Adrenal gland (tissue), 12 donors: ENCODE measurements around the gene CYB561D2. TPM values are rescaled to one million over a fixed set of nuclear protein-coding genes. Genes with fewer than 3 reads are reported as not detected.

Experiments used
- DNase-seq, 7 donors: peaks; one replicate each; pipeline ENCODE4 v3.0.0-alpha.2; 2019 to 2020
- H3K27ac ChIP-seq, 5 donors: fragments of 200-600 bp; sonication (generic) in 4 of 5; 1 replicate in 3 of 5; 2 replicates in 2 of 5; pipeline versions ENCODE4 v1.5.1 to v1.8.0; 2016 to 2020; ENCODE audit warnings: mild to moderate bottlenecking in 1 of 5
- H3K27me3 ChIP-seq: fragments of 200-600 bp; 2 replicates; pipeline ENCODE4 v1.8.0; 2021
- H3K36me3 ChIP-seq, 2 donors: fragments of 200-600 bp; replicated peaks in 1 of 2; 1 replicate in 1 of 2; 2 replicates in 1 of 2; pipeline versions ENCODE4 v1.5.1 to v1.8.0; 2018 to 2022
- H3K4me1 ChIP-seq, 2 donors: fragments of 200-600 bp; replicated peaks in 1 of 2; 1 replicate in 1 of 2; 2 replicates in 1 of 2; pipeline versions ENCODE4 v1.5.1 to v1.8.0; 2018 to 2021
- H3K4me3 ChIP-seq, 4 donors: fragments of 200-600 bp; sonication (generic) in 3 of 4; one replicate each; pipeline ENCODE4 v1.5.1; 2016 to 2018
- H3K9me3 ChIP-seq, 3 donors: fragments of 200-600 bp; sonication (generic) in 1 of 3; replicated peaks in 1 of 3; 1 replicate in 2 of 3; 2 replicates in 1 of 3; pipeline versions ENCODE4 v1.5.1 to v1.8.0; 2016 to 2021
- CTCF ChIP-seq, 6 experiments: fragments of 450-650 bp in 4 of 6; fragments of 200-600 bp in 2 of 6; sonication (generic) in 1 of 6; IDR thresholded peaks; 1 replicate in 5 of 6; 2 replicates in 1 of 6; pipeline versions ENCODE4 v1.5.1 to v1.8.0; 2016 to 2021; ENCODE audit warnings: antibody characterized with exemption in 6 of 6, mild to moderate bottlenecking in 2 of 6, moderate library complexity in 1 of 6
- POLR2A ChIP-seq, 2 donors: fragments of 450-650 bp; IDR thresholded peaks; one replicate each; pipeline ENCODE4 v1.6.1; 2017; ENCODE audit warnings: antibody characterized with exemption in 2 of 2, mild to moderate bottlenecking in 2 of 2, moderate library complexity in 1 of 2
- WGBS, 4 donors: extraction: QIAGEN DNeasy Blood & Tissue Kit in 2 of 4; methylation state at CpG; one replicate each; pipeline versions ENCODE4 v1.1.5 to v1.1.7; 2013 to 2017; 5-methylcytosine and 5-hydroxymethylcytosine counted together
- intact Hi-C, 2 donors: fragments of 100-400 bp; cut with DNase I; formaldehyde crosslinking; loops; one replicate each; pipeline versions ENCODE4 v1.14.1 to v1.15.0; 2022 to 2023
- polyA plus RNA-seq, 3 donors: library from polyadenylated mRNA; stranded (reverse); fragments of 200-250 nt in 2 of 3; fragments of 350-450 nt in 1 of 3; fragmentation: Illumina TruSeq in 1 of 3; extraction: RNeasy Lipid Tissue Mini Kit (QIAGEN cat#74804) in 1 of 3; gene quantifications; one replicate each; pipeline ENCODE4 v1.2.3, GENCODE V29; 2013 to 2014
- total RNA-seq, 9 donors: library from RNA; depleted of rRNA in 4 of 9; stranded (reverse); fragments of >200 nt in 4 of 9; fragments of 120-200 nt in 1 of 9; fragmentation: NEBNext Ultra II Directional in 1 of 9; extraction: Animal tissue kit (Norgen Biotek cat#: 25700) in 1 of 9; gene quantifications; one replicate each; pipeline versions ENCODE4 v1.1.0 to v1.2.4, GENCODE V29; 2013 to 2023
- donor health status: healthy with polysubstance abuse.
- donor health status: Bipolar disorder and iron deficiency.
- donor health status: DM: yes; HTN: yes; CAD: no.
- donor health status: DM: no; HTN: no; CAD: no.
- donor health status: DM: no; HTN: no; CAD: no.
- donor health status: DM: yes; HTN: yes; CAD: no.

The CYB561D2 gene
- total and polyA plus RNA-seq, 12 donors = 13.7 to 39.9 (median 27.1) TPM

DNA sequence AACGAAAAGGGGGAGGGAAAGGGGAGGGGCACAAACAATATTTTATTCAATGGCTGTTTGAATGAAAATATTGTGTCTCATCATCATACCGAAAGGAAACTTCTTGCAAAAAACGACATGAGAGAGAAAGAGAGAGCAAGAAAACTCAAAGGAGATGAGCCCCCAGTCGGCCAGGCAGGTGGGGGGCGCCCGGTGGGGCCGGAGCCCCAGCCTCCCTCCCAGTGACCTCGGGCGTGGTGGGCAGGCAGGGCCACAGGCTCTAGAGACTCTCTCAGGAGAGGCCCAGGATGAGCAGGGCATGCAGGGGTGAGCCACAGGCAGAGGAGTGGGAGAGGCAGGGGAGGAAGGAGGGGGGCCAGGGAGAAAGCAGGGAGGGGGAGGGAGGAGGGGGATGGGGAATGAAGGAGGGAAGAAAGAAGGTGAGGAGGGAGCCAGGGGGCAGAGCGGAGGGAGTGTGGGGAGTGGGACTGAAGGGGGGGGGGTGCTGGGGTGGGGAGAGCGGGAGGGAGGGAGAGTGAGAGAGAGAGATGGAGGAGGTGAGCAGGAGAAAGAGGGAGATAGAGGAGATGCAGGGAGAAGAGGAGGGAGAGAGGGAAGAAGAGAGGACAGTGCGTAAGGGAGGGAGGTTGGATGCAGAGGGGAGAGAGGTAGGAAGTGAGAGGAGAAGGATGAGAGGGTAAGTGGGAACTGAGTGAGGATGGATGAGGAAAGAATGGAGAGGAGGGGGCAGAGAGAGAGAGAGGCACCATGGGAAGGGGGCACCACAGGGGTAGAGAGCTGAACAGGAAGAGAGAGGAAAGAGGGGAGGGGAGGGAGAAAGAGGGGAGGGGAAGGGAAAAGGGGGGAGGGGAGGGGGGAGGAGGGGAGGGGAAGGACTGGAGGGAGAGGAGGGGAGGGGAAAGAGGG lies 22.7 kb downstream of the CYB561D2 start:
- no peaks in the 10 kb centered on the region for H3K36me3 ChIP-seq
- WGBS, 4 donors = 48 to 52% (median 51%) methylated on average over 12 of the region's 12 CpGs
- intact Hi-C loops = no loop called here
- H3K27me3 ChIP-seq = no peaks in the 10 kb centered on the region
- H3K27ac ChIP-seq = no peak overlapping the region
- DNase-seq = no peak
- no peaks in the 10 kb centered on the region for H3K9me3 ChIP-seq
- TF ChIP-seq CTCF (IDR thresholded peaks at IDR 0.05) = no peak
- no peak for TF ChIP-seq POLR2A (IDR thresholded peaks at IDR 0.05)
- H3K4me3 ChIP-seq = no peak overlapping the region
- no peaks in the 10 kb centered on the region for H3K4me1 ChIP-seq

- Histone ChIP-seq H3K4me1 (no peaks in the 10 kb centered on the region), H3K27ac (no peak overlapping the region), H3K9me3 (no peaks in the 10 kb centered on the region), H3K36me3 (no peaks in the 10 kb centered on the region), H3K27me3 (no peaks in the 10 kb centered on the region), H3K4me3 (no peak overlapping the region)
- TF ChIP-seq CTCF (IDR thresholded peaks at IDR 0.05) (no peak), POLR2A (IDR thresholded peaks at IDR 0.05) (no peak)
- 72 to 83% (median 80%) methylated on average over 7 to 22 of the region's 22 CpGs for WGBS, 4 donors
- intact Hi-C loops = no loop called here
- no peak for DNase-seq
These were observed 23.9 kb downstream of the CYB561D2 start for GRCh38 chr3:50374363-50375257.

GRCh38 chr3:50375258-50375931 lies 24.7 kb downstream of the CYB561D2 start:
- intact Hi-C loops = no loop called here
- Histone ChIP-seq H3K4me3 (no peak overlapping the region), H3K4me1 (no peaks in the 10 kb centered on the region), H3K27ac (no peak overlapping the region), H3K36me3 (no peaks in the 10 kb centered on the region), H3K27me3 (no peaks in the 10 kb centered on the region), H3K9me3 (no peaks in the 10 kb centered on the region)
- no peak for TF ChIP-seq POLR2A (IDR thresholded peaks at IDR 0.05)
- TF ChIP-seq CTCF (IDR thresholded peaks at IDR 0.05) = no peak
- 75 to 86% (median 79%) methylated on average over 7 of the region's 7 CpGs for WGBS, 4 donors
- no peak for DNase-seq

DNA sequence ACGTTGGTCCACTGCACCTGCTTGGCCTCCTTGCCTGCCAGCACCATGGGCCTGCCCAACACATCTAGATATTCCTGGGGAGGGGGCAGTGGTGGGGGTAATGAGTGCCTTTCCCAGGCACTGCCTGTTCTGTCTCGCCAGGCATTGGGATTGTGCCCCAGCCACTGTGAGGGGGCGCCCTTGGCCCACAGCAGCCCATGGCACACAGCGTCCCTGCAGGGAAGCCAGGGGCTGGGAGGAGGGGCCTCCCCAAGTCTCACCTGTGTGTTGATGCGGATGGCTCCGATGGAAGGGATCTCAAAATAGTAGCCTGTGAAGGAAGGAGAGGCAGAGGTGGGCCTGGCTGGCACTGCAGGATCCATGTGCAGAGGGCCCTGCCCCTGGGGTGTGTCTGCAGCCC lies 27.4 kb downstream of the CYB561D2 start:
- no peak for DNase-seq
- no peak for TF ChIP-seq CTCF (IDR thresholded peaks at IDR 0.05)
- Histone ChIP-seq H3K9me3 (no peaks in the 10 kb centered on the region), H3K27me3 (no peaks in the 10 kb centered on the region), H3K4me1 (peaks cover 0 to 3% of the 10 kb centered on the region in 2 donors), H3K27ac (no peak overlapping the region), H3K4me3 (no peak overlapping the region), H3K36me3 (no peaks in the 10 kb centered on the region)
- WGBS, 4 donors = 83 to 93% (median 88%) methylated on average over 2 to 6 of the region's 6 CpGs
- intact Hi-C loops = no loop called here
